NCI-H1092 treated with DMSO at 0.1 percent for 48 hours (cell line): ENCODE data around the gene MSI1.

Source experiments
- DNase-seq: peaks from one replicate; lab custom pipeline; 2025; lab: John Stamatoyannopoulos, UW

MSI1 gene

DNA sequence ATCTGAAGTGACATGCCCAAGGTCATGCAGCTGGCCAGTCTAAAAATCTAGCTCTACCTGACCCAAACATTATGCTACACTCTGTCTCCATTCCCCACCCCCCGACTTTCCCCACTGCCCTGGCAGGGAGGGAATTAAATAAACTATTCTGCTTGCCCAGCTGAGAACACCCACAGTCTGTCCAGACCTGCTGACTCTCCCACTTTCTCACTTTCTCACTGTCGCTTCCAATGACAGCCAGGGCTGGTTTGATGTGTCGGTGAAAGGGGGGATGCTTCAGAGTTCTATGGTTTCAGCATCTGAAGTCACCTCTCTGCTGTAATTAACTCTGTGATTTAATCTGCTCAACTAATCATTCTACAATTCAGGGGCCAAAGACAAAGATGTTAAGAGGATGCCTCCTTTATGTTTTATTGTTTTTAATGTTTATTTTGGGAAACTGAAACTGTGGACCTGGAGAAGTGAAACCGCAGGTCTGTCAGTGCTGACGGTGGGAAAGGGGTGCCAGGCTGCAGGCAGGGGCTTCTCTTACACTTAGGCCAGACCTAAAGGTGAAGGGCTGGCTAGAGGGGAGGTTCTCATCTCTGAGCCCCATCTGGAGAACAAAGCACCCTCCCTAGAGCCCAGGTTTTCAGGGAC lies 8.1 kb upstream of the MSI1 start:
- DNase-seq, result no peak

DNA sequence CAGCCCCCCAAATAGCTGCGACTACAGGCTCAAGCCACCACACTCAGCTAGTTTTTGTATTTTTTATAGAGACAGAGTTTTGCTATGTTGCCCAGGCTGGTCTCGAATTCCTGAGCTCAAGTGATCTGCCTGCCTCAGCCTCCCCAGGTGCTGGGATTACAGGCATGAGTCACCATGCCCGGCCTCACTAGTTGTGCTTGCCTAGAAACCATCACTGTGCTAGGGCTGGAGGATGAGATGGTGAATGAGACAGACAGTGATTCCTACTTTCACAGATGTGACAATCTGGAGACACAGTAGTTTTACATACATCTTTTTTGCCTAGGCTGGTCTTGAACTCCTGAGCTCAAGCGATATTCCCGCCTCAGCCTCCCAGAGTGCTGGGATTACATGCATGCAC lies 7.5 kb upstream of the MSI1 start:
- no peak for DNase-seq

DNA sequence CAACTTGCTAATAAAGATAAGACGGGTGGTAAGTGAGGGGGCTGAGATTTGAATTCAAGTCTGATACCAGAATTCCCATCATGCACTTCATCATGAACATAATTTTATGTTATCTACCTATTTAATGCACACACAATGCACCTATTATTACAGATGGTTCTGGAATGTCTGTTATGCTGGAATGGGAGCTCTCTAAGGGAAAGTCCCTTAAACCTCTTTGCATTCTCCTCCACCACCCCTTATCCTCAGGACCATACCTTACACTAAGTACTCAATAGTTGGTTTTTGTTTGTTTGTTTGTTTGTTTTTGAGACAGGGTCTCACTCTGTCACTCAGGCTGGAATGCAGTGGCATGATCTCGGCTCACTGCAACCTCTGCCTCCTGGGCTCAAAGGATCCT lies 7.0 kb upstream of the MSI1 start:
- DNase-seq, result no peak

DNA sequence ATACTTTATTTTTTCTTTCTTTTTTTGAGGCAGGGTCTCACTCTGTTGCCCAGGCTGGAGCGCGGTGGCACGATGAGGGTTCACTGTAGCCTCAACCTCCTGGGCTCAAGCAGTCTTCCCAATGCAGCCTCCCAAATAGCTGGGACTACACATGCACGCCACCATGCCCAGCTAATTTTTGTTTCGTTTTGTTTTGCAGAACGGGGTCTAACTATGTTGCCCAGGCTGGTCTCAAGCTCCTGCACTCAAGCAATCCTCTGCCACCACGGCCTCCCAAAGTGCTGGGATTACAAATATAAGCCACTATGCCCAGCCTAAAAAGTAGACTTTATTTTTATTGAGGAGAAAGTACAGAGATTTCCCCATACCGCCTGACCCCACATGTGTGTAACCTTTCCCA lies 4.7 kb upstream of the MSI1 start:
- no peak for DNase-seq

DNA sequence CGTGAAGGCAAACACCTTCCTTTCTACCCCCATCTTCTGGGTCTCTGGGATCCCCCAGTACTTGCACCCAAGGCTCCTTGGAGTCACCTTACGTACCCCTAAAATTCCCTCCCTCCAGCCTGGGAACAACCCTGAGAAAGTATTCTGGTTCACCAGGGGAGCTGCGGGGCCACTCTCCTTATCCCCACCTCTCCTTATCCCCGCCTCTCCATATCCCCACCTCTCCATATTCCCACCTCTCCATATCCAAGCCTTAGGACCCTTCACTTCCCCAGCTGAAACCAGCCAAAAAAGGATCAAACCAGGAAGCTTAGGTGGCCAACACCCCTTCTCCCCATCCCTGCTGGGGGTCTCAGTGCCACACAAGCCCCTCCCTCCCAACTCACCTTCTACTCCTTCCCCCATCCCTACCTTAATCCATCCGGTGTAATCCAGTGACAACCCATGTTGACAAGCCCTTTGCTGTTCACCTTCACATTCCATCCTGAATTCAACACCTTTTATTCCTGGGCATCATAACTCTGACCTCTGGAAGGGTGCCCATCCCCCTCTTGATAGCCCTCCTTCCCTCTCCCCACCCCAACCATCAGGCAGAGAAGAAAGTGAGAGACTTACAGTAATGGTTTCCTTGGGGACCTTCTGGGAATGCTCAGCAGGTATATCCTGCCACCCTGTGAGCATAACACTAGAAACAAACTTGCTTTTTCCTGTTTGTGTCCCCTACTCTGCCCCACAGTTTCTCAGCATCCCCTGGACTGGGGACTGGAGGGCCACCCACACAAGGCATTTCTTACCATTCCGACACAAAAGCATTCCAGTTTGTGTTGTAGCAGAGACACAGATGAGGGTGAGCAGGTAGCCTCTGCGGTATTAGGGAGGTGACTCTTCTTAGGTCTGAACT lies 1.6 kb upstream of the MSI1 start:
- DNase-seq, result no peak

DNA sequence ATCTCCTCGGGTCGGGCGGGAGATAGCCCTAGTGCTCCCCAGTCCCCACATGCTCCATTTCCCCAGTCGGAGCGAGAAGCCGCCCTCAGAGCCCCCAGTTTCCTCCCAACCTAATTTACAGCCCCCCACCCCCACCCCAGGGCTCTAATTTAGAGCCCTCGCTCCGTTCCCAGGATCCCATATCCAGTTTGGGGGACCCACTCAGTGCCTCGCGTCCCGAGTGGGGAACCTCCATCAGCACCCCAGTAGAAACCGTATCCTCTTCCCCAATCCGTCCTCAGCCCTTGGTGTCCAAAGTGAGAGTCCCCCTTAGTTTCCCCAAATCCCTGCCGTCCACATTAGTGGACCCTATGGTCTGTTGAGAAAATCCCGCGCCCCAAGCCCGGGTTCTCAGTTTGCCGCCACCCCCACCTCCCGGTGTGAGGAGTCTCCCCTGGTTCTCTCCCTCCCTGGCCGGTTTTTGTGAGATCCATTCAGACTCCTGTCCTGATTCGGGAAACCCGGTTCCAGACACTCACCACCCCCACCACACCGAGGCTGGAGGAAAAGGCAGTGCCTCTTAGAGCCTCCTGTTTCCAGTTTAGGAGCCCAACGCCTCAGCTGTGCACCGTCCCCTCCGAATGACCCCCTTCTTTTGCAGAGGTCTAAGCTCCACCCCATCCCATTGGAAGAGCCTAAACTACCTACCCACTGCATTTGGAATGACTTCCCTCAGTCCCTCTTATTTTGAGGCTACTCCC lies 809 bp upstream of the MSI1 start:
- no peak for DNase-seq

DNA sequence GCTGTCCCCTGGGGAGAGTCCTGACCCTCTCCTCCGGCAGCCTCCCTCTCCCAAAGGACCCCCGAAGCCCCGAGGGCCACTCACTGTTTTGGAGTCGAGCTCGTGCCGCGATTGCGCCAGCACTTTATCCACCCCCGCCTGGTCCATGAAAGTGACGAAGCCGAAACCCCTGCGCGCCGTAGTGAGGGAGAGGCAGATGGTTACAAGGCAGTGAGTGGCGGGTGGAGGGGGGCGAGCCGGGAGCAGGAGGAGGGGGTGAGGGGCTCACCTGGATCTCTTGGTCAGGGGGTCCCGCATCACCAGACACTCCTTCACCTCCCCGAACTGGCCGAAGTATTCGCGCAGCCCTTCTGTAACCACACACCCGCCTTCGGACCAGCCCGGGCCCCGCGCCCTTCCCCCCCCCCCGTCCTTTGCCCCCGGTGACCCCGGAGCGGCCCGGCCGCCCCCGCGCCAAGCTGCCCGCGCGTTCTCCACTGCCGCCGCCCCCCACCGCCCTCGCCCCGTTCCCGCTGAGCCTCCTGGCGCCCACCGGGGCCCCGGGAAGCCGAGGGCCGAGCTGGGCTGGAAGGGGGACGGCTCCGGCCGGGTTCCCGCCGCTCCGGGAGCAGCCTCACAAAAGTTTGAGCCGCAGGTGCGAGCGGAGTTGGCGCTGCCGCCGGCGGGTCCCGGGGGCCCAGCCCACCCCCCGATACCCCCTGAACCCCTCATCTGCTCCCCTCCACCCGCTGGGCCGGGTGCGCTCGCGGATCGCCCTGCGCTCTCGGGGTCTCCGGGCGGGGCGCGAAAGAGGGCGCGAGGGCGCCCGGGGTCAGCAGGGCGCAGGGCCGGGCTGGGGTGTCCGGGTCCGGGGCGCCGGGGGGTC lies 808 bp downstream of the MSI1 start:
- DNase-seq, result no peak

DNA sequence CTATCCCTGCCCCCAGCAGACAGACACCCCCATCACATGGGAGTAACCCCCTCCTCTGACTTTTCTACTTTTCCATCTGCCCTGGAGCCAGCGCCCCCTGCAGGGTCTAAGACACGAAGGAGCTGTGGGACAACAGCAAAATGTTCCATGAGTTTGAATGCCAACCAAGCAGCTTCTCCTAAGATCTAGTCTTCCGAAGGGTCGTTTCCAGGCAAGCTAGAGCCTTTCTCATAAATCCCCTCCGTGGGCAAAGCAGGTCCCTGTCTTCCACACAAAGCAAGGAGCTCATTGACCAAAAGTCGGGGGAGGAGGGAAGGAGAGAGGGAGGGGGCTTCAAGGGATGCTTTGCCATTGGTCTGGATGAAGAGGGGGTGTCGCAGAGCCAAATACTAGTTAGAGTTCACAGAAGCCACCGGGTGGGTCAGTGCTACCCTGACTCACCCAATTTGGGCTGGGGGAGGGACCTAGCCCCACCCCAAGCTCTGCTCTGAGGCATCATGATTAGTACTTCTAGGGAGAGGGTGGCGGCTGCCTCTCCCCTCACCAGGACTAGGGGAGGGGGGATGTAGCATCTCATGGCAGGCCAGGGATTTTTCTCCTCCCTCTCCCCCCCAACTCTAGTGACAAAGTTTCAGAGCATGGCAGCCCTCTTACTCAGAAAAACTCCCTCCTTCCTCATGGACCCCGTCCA lies 1.6 kb downstream of the MSI1 start:
- peak; percentile 8 for DNase-seq

DNA sequence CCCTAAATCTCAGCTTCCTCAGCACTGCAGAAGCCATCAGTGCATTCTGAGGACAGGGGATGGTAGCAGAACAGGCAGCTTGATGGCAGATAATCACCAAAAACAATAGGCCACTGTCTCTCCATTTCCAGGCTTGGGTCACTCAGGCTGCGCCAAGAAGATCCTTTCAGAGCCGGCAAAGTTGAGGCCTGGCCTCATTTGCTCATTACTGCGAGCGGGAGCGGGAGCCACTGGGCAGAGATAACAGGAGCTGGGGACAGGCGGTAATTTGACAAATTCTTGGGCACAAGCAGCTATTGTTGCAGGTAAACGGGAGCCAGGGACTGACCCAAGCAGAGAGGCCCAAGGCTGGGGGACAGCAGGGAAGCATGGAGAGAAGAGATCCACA lies 2.1 kb downstream of the MSI1 start:
- DNase-seq, result no peak

DNA sequence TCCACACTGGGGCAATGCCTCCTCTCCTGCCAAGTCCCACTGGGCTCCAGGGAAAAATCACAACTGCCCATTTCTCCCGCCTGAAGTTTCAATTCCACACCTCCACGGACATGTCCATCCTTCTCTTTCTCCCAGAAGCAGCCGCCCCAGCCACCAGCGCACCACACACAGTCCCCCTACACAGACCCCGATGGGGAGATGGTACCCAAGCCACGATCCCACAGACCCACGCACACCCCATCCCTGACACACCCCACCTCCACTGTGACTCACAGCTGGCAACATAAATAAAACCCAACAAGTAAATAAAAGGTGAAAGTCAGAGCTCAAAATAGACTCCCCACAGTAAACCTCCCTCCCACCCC lies 2.6 kb downstream of the MSI1 start:
- DNase-seq, result no peak

DNA sequence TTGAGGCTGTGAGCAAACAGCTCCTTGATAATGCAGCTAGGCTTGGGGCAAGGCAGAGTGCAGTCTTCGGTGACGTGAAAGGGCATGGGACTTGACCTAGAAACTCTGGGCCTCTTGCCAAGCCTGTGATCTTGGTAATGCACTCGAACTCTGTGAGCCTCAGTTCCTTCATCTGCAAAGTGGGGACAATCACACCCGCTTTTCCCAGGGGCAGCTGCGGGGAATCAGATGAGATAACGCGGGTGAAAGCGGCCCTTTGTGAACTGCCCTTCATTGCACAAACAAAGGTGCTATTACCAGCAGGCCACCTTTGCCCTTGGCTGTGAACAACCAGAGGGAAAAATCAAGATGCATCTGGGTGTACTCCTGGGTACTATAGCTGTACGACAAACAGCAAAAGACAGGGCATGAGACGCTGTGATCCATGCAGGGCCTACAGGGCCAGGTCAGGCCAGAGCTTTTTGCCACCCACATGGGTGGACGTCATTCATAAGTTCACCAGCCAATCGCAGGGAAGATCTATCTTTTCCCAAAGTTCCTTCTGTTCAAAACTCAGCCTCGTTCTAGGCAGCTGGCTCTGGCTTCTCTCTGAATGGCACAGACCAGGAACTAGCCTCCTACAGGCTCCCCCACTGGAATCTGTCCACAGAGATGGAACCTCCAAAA lies 3.2 kb downstream of the MSI1 start:
- no peak for DNase-seq

DNA sequence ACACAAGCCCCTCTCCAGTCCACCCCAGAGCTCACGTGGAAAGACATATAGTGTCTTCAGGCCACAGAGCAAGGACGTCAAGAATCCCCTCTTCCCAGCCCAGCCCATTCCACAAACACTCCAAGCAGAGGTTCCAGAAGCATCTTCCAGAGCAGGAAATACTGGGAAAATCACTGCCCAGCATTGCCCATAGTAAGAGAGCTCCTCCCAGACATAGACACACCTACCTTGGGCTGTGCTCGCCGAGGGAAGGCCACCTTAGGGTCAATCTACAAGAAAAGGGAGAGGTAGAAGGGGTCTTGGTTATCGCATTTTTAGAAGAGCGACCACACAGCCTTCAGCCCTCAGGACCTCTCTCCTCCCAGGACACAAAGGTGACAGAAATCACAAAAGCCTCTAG lies 4.5 kb downstream of the MSI1 start:
- no peak for DNase-seq

DNA sequence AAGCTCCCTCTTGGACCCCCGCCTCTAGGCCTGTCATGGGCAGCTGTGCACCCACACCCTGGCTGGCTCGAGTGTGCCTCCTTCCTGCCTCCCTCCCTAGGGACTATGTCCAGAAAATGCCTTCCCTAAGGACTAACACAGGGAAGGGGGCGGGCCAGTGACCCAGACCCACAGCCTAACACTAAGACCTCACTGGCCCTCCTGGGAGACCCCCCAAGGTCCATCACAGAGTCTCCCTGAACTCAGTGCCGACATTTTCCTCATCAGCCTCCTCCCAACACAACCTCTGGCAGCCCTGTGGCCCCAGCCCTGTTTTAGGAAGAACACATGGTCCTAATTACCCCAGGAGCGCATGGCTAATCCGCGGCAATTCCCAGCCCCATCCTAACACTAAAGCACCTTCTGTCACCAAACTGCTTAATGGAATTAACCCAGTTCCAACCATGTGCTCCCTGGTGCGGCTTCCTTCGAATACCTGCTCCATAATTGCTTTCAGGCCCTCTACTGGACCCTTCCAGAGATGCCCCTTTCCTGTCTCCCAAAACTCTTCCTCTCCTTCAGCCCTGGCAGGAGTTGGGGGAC lies 5.6 kb downstream of the MSI1 start:
- peak; percentile 39 for DNase-seq

DNA sequence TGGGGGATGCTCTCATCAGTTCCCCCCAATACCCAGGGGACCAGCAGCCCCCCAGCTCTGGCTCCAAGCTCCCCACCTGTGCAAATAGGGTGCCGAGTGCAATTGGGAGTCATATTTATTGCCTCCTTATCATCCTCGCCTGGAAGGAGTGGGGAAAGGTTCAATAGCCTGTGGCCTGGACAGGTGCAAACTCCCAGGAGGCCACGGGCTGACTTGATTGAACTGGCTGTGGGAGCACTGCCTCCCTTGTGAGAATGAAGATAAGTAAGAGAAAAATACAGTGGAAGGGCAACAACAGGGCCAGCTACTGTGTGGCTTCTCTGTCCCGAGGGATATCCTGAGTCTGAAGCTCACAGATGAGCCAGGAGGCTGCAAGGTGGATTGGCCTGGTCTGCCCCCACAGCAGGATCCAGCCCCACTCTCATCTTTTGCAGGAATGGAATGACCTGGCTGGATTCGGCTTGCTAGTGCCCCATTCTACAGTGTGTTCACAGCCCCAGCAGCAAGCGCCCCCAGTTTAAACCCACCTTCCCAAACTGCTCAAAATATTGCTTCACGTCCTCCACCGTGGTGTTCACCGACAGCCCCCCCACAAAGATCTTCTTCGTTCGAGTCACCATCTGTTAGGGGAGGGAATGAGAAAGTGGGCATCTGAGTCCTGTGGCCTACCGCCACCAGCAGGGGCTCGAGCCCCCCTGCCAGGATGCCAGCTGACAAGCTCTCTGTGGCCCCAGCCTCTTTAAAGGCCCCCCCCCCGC lies 6.3 kb downstream of the MSI1 start:
- peak; percentile 36 for DNase-seq

DNA sequence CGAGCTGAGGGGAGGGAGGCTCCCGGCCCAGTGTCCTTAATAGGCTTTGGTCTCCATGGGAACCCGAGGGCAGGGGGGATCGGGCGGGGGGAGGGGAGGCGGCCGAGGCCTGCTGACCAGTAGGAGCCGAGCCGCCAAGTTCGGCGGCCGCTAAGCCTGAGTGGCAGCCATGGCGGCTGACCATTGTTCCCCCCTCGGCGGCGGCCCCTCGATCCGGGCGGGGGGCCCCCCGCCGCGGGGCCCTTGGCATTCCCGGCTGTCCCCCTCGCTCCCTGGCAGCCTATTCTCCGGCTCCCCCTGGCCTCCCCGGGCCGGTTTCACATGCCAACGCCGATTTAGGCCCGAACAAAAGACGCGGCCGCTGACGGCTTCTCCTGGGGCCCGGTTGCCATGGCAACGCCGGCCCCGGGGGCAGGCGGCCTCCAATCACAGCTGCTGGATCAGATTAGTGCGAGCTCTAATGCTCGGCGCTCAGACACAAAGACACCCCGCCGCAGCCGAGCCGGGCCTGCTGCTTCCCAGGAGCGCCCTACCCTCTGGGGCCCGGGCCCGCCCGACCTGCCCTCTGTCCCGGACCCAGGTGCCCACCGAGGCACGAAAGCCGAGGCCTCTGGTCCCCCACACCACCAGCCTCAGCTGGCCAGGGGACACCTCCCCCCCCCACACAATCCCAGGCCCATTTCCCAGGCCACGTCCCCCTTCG lies 7.3 kb downstream of the MSI1 start:
- DNase-seq, result peak; percentile 89

DNA sequence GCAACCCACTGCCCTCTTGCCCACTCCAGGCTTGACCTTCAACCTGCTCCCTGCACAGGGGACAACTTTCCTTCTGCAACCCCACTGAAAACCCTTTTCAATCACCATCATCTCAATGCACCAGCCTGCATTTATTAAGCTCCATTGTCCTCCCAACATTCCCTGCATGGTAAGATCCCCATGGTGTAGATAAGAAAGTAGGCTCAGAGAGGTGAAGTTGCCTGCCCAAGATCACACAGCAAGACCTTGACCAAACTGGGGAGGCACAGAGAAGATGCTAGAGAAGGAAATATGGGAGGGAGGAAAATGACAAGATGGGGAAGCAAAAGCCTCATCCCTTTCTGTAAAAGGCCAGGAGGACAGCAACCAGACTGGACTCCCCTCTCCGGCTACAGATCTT lies 9.8 kb downstream of the MSI1 start:
- DNase-seq, result no peak

DNA sequence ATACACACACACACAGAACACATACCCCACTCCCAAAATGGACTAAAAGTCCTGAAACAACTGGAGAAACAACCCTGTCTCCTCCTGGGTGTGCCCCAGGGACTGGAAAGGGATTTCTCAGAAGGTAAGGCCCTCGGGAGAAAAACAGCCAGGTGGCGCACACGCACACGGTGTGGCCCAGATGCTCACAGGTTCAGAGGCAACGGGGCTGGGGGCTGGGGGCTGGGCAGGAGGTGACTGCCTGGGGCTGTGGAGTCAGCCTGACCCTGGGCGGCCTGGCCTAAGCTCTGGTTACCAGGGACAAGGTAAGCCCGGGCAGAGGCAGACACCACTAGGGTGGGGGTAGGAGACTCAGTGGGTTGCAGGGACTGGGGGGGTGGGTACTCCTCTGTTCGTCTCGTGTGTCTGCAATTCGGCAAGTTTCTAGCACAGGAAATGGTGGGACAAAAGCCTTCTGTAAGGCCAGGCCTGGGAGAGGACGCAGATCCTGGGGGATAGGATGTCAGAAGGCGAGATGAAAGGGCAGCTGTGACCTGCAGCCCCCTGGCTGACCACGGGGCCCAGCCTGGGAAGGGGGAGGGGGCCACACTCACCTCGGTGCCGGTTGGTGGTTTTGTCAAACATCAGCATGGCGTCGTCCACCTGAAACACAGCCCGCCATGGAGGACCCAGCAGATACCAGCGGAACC lies 10.4 kb downstream of the MSI1 start:
- DNase-seq, result no peak

DNA sequence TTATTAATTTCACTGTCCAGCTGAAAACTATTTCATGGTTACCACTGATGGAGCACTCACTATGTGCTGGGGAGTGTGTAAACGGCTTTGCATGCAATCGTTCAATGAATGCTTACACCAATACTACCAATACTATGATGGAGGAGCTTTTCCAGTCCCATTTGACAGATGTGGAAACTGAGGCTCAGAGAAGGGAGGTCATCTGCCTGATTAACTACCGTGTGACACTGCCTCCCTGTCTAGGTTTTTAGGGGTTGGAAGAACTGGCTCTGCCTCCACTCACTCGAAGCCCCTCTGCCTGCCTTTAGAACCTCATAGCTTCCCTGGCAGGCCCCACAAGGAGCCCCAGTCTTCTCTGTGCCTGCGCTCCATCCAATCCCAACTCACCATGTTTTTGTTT lies 11.9 kb downstream of the MSI1 start:
- no peak for DNase-seq
